ENCODE data around the gene SRBD1.

The SRBD1 gene

DNA sequence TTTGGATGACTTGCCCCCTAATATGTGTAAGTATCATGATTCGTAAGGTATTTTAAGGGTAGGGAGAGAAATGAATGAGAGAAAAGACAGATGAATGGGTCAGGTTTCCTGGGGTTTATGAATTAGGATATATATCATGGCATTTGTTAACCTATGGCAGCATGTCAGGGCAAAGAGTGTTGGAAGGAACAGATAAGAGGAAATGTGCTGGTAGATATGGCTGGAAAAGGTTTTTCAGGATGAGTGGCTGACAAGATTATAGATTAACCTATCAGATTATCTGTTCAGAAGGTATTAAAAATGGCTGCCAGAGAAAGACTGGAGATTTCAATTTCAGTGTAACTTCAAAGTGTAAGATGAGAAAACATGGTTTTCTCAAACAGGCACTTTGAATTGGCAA, 67.8 kb downstream of the SRBD1 start:
- no peak for DNase-seq

DNA sequence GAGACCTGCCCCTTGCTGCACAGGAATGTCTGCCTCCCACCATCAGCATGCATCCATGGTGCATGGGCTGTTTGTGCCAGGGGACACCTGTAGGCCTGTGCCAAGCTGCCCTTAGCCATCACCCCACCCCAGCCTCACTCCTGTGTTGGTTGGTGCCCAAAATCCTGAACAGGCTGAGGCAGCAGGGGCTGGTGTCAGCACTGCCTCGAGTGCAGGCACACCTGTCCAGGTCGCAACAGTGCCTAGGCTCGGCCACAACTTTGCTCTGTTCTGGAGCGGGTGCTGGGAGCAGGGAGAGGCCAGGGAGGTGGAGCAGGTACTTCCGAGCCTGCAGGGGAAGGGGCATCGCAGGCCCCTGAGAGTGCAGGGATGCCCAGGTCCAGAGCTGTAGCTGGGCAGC, 69.1 kb downstream of the SRBD1 start:
- no peak for DNase-seq

DNA sequence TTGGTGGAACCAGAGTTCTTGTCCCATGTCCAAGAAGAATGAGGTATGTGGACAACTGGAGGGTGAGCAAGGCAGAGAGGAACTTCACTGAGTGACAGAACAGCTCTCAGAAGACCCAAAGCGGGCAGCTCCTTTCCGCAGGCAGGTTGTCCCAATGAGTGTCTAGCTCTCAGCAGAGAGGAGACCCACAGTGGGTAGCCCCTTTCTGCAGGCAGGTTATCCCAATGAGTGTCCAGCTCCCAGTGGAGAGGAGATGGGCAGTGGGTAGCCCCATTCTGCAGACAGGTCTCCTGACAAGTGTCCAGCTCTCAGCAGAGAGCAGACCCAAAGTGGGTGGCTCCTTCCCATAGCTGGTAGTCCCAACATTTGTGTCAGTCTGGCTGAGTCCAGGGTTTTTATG, 69.6 kb downstream of the SRBD1 start:
- no peak for DNase-seq

DNA sequence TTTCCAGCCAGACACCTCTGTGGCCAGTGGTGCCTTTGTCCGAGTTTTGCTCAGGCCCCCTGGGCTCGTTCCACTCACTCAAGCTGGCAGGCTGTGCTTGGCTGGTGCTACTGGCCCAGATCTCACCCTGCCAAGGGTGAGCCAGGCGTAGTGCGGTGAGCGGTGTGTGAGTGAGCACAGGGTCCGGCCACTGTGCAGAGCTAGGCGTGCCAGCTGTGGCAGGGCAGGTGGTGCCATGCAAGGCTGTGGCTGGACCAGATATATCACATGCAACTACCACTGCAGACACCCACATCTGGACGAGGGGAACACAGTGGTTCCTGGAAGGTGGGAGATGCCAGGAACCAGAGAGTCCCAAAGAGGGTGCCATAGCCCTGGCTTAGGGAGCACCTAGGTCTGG, 70.1 kb downstream of the SRBD1 start:
- no peak for DNase-seq

DNA sequence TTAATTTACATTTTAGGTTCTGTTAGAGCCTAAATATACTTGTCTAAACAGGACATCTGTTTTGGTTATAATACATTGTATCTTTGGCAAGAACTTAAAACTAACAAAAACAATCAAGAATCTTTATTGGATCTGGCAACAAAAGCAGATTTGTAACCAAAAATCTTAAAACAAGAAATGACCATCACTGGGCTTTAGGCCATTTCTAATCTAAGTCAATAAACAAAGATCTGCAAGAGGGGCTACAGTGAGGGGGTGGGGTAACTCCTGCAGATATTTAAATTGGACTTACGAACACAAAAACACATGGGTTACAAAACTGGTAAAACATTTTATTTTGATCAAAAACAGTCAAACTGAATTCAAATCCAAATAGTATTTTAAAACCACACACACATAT, 77.3 kb downstream of the SRBD1 start:
- DNase-seq: no peak

DNA sequence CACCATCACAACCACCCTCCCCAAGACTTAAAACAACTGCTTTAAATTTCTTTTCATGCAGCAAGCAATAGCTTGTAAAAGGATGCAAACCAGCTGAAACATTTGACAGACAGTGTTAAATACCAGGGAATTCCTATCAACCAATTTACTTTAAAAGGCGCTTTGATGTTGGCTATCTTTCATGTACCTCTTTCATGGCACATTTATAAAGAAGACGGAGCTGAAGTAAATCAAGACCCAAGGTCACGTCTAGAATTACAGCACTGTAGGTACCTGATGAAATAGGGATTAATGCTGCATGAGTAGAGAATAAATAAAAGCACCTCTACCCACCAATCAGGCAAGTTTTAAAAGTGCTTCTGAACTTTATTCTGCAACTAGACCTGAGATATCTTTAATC, 78.9 kb downstream of the SRBD1 start:
- DNase-seq: no peak

DNA sequence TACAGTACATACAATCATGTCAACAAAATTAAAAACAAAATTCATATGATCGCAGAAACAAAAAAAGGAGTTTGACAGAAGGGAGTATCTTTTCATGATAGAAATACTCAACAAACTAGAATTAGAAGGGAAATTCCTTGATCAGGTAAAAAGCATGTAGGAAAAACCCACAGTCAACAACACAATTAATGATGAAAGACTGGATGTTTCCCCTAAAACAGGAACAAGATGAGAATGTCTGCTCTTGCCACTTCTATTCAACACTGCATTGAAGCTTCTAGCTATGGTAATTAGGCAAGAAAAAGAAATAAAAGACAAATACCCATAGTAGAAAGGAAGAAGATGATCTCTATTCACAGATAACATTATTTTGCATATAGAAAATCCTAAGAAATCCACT, 87.1 kb downstream of the SRBD1 start:
- no peak for DNase-seq

DNA sequence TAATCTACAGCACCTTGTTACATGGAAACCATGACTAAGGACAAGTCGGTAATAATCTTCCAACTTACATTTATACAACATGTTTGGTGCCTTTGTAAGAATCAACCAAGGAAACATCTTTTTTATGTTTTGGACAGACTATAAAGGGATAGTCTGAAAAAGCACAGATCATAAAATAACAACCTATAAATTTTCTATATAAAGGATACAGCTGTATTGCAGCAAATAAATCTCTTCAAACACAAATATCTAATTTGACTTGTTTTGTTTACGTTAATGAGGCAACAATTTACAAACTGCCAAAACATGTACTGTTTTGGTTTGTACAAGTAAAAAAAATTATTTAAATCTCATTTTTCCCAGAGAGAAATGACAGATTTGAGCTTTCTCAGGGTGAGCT, 92.5 kb downstream of the SRBD1 start:
- no peak for DNase-seq

DNA sequence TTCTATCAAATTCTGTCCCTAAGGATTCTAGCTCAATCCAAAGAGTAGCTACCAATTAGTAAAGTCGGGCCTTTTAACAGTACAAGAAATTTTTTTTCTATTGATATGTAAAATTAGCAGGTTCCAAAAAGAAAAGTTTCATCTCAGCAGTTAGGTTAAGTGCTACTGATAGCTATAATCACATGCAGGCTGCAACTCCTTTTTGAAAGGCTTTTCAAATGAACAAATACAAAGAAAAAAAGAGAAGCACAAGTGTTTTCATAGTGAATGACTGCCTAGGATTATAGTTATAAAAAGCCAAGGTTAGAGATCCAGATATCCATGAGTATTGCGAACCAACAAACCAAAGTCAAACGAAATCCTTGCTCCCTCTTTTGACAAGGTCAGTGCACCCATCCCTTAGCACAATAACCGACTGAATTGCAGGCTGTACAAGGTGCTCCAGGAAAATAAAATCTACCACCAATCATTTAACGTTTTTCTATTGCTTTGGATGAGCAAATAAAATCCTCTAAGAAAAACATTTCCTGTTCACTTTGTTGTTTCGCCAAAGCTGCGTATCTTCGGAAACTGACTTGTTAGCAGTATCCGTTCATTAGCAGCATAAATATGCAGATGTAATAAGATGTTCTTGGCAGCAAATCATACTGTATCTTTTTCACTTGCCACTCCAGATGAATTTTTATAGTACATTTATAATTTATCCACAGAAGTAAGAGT, 100.2 kb downstream of the SRBD1 start:
- DNase-seq: no peak

DNA sequence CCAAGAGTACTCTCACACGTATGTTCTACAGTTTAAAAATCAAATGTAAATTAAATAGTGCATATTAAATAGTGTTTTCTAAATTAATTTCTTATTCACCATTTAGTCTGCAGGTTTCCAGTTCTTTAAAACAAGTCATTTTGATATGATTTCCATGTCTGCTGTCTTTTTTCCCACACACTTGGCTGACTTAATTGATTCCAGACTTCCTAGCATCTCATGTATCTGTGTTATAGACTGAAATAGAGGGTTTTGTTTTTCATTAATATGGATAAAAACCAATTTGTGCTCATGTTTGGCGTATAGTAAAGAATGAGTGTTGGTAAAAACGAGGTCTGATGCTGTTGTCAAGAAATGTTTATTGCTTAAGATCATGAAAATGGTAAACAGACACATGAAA, 104.3 kb downstream of the SRBD1 start:
- no peak for DNase-seq

DNA sequence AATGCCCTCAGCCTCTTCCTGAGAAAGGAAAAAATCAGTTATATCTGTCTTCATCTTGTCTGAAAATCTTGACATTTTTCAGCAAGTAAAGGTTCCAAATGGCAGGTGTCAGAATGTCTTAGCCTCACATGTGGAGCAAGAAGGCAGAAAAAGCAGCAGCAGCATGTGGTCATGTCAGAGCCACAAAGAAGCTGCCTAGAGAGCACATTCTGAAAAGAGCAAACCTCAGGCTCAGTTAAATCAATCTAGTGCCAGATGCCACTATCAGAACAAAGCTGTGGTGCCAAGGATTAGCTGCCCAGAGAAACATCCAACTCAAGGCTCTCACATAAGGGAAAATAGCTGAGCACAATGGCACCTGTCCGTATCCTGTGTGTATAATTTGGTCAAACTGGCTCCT, 105.9 kb downstream of the SRBD1 start:
- DNase-seq: no peak

DNA sequence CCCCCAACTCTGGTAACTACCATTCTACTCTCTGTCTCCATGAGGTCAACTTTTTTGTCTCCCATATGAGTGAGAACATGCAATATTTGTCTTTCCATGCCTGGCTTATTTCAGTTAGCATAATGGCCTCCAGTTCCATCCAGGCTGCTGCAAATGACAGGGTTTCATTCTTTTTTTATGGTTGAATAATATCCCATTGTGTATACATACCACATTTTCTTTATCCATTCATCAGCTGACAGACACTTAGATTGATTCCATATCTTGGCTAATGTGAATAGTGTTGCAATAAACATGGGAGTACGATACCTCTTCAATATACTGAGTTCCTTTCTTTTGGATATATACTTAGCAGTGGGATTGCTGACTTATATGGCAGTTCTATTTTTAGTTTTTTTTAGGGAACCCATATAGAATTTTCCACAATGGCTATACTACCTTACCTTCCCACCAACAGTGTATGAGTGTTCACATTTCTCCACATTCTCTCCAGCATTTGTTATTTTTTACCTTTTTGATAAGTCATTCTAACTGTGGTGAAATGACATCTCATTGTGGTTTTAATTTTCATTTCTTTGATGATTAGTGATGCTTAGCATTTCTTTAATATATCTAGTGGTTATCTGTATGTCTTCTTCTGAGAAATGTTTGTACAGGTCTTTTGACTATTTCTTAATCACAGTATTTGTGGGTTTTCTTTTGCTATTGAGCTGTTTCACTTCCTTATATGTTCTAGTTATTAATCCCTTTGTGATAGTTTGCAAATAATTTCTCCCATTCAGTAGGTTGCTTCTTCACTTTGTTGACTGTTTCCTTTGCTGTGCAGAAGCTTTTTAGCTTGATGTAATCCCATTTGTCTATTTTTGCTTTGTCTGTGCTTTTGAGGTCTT, 112.2 kb downstream of the SRBD1 start:
- no peak for DNase-seq

DNA sequence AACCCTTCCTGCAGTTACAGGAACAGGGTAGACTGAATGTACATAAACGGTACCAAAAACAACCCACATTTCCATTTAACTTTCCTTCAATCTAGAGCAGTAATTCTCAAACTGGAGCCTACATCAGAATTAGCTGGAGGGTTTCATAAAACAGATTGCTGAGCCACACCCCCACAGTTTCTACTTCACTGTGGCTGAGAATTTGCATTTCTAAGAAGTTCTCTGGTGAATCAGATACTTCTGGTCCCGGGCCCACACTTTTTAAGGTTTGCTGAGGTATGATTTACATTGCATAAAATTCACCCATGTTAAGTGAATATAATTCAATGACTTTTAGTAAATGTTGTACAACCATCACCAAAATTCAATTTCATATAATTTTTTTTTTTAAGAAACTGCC, 113.7 kb downstream of the SRBD1 start:
- DNase-seq: no peak

DNA sequence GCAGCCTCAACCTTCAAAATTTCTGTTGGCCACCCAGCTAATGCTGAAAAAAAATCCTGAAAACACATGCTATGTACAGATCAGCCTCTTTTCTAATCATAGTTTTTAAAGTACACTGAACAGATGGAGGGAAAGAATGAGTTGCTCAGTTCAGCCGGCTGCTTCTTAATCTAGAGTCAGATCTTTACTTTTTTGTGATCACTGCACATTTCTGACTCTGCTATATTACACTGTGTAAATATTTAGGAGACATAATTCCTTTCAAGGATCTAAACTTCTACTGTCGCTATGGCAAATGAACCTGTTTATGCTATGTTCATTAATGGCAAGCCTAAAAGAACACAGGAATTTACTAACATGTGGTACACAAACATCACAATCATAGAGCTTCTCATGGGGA, 114.2 kb downstream of the SRBD1 start:
- no peak for DNase-seq

DNA sequence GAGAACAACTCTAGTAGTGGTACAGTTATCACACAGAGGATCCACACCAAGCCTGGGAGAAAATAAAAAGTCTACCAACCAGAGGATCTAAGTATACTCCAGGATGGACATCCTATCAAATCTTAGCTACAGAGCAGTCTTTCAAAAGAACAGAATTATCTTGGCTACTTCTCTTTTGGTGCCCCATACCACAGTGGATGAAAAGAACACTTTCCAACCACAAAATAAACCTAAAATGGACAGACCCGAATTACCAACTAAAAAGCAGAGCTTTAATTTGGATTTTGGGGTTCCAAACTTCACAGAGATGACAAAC, 116.1 kb downstream of the SRBD1 start:
- DNase-seq: no peak

DNA sequence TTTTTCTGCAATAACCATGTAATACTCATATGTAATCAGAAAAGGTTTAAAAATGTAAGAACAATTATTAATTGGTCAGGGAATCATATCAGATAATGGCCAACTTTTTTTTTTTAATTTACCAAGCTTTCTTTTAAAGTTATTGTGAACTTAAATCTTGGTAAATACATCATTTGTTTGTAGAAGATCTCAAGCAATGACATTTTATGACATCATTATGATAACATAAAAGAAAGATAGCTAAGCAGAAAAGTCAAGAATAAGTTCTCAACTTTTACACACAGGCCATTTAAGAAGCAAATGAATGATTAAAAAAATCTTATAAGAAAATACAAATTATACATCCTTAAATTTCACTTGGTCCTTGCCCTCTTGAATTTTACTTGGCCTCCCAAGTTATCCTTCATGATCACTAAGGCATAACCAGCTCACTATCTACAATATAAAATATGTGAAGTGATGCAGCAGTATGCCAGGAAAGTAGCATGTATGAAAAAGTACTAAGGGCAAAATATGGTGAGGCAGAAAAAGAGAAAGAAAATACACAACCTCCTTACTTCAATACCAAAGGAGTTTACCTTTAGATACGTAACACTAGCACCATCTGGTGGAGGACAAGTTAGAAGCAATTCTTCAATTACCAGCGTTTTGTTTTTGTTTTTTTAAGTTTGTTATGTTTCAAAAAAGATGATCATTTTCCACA, 116.6 kb downstream of the SRBD1 start:
- DNase-seq: peak; percentile 68

DNA sequence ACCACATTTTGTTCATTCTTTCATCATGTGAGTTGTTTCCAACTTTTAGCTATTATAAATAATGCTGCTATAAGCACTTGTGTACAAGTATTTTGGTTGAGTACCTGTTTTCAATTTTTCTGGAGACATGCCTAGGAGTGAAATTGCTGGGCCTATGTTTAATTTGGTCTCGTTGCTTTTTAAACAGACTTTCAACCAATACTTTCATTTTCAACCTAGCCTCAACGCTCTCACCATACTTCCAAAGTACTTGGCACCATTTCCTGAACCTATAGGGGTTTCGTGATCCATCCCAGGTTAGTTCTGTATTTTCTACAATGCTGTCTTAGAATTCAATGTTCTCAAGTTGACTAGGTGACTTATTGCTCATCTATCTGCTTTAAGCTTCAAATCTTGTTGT, 126.1 kb downstream of the SRBD1 start:
- DNase-seq: no peak

DNA sequence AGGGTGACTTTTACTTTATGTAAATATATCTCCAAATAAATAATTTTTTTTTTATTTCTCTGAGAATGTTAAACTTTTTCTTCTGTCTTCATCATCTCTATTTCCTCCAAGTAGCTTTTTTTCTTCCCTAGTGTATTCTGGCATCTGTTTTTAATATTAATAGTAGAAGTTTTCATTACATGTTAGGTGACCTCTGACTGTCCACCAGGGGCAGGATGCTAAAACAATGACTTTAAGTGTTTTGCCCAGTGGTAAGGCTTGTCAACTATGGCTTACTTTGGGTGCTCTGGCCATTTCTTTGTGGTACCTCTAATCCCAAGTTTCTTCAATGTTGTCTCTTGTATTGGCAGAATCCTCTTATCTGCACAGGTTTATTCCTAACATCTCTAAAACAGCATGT, 127.1 kb downstream of the SRBD1 start:
- DNase-seq: no peak

DNA sequence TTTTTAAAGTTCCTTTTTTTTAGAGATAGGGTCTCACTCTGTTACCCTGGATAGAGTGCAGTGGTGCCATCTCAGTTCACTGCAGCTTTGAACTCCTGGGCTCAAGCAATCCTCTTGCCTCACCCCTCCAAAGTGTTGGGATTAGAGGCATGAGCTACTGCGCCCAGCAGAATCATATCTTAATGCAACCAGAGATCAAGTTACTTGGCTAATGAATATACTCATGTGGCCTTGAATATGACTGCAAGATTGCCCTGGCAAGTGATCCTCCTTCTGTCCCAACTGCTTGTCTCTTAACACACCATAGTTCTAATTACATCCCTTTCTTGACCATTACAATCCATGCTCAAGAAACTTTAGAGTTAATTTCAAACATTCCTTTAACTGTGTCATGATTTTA, 133.5 kb downstream of the SRBD1 start:
- no peak for DNase-seq

DNA sequence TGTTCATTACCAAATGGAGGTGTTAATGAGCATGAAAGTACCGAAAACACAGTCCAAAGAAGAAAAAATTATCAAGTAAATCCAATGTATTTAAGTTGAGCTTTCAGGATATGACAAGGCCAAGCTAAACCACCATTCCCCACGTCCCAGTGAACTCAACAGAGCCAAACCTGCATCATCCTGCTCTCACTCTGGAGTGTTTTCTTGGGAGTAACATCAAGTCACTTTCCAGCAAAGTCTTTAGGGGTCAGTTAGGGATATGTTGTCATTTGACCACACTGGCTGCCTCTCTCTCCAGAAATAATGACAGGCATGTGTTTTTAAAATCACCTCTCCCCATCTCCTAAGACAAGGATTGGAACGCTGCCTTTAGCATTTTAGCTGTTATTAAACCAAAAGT, 140.5 kb downstream of the SRBD1 start:
- no peak for DNase-seq

DNA sequence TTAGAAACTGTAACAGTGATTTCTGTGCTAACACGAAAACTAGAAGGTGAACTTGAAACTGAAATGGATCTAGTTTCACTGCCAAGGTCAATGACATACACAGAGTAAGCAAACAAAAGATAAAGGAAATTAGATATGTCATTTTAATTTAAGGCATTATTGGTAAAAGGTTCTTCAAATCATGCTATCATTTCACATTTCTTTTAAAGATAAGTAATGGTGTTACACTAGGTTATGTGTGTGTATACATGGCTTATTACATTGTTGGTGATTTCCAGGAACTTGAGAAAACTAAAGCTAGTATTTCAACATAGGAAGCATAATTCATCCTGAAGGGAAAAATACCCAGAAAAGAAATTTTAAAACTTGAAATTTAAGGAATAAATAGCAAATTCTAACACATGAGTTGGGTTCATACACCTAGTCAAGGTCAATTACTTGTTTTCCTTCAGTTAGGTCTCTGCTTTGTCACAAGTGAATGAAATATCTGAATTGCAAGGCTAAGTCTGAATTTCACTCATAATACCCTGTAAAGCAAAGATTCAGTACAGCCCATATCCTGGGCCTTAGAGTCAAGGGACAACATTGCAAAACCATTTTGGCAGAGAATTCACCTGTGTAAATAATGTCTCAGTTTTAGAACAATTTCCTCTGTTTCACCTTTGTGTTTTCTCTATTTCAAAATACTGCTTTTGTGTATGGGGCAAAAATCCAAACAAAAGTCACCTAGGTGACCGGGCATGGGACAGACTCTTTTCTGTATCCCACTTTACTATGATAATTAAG, 141.6 kb downstream of the SRBD1 start:
- DNase-seq: no peak

DNA sequence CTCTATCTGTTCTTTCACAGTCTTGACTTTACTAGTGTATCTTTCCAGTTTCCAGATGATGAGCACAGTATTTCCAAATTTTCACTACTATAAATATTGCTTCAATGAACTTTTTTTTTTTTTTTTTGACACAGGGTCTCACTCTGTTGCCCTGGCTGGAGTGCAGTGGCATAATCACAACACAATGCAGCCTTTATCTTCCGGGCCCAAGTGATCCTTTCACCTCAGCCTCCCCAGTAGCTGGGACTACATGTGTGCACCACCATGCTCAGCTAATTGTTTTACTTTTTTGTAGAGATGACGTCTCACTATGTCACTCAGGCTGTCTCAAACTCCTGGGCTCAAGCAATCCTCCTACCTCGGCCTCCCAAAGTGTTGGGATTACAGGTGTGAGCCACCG, 142.8 kb downstream of the SRBD1 start:
- DNase-seq: no peak

DNA sequence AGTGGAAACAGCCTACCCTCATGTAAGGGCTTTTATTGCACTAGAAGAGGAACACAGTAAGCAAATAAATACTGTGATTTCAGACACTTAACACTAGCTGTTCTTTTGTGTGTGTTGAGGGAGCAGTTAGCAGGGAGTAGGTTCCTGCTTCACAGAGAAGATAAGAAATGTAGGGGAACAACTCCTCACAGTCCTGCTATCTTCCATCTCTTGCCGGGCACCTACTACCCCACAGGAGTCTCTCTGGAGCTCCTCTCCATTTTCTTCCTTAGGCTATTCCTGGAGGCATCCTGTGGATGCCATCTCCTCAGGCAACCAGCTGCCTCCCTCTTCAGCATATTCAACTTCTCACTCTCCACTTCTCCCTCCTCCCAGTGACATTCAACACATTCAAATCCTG, 145.0 kb downstream of the SRBD1 start:
- no peak for DNase-seq

Data from RPMI8226 (cell line).